SK-N-MC (cell line): ENCODE measurements around the gene ZMYND10.

Experiments
- EZH2 ChIP-seq: fragments of 200-600 bp; sonication (generic); IDR thresholded peaks from one replicate; pipeline ENCODE4 v1.6.1; 2017; ENCODE audit warnings: antibody characterized with exemption
- FOXP2 ChIP-seq: optimal IDR thresholded peaks from 2 replicates; pipeline ENCODE3; 2011; ENCODE audit warnings: mild to moderate bottlenecking, moderate library complexity; ENCODE audit not compliant: insufficient read depth; ENCODE audit errors: extremely low read length, control extremely low read depth

- TF ChIP-seq EZH2 (no peak), FOXP2 (no peak)
Observed at GRCh38 chr3:50355829-50356552, 10.5 kb upstream of the ZMYND10 start.
